Measurements from ENCODE around the gene ALAS1. TPM values are rescaled to one million over a fixed set of nuclear protein-coding genes. Genes with fewer than 3 reads are reported as not detected.

Gene ALAS1
- total and polyA plus RNA-seq, 9 of the 15 experiments (the other 6 are each of a cell fraction or from before 2014, with no cell fraction given): 21.4 to 49.5 (median 34.4) TPM

- TF ChIP-seq ZBTB17 (CRISPR knock-in tag; IDR thresholded peaks at IDR 0.05) (no peak), NFE2 (IDR thresholded peaks at IDR 0.05; ENCODE audit: low read depth) (0 out of 2 replicates have a peak, but pooled peaks have one; percentile 5), ZNF324 (CRISPR knock-in tag; IDR thresholded peaks at IDR 0.05) (no peak), HINFP (tag; conservative IDR thresholded peaks at IDR 0.05; ENCODE audit: low read depth) (no peak), GMEB1 (CRISPR knock-in tag; IDR thresholded peaks at IDR 0.05) (no peak), MCM7 (IDR thresholded peaks at IDR 0.05) (no peak), POLR2B (IDR thresholded peaks at IDR 0.05; ENCODE audit: low read depth, partially characterized antibody) (no peak), KDM2B (CRISPR knock-in tag; IDR thresholded peaks at IDR 0.05) (no peak), ZNF175 (CRISPR knock-in tag; IDR thresholded peaks at IDR 0.05; ENCODE audit: low read depth) (no peak), L3MBTL2 (IDR thresholded peaks at IDR 0.05) (no peak), ARID3B (CRISPR knock-in tag; IDR thresholded peaks at IDR 0.05; ENCODE audit: borderline replicate concordance) (no peak)
Measured at GRCh38 chr3:52216585-52217408, 18.8 kb downstream of the ALAS1 start (continued).

All from K562 (cell line).